Calu3 (cell line): ENCODE results near the gene CROCC2. TPM values are rescaled to one million over a fixed set of nuclear protein-coding genes. Genes with fewer than 3 reads are reported as not detected.

Source experiments
- BruUV-seq: library from RNA; stranded (reverse); fragments of 400-500 nt; replicated peaks from 2 replicates; lab custom pipeline; 2021; lab: Mats Ljungman, UMichigan
- CTCF ChIA-PET: fragments of 300-600 bp; sonication (Branson Sonifier 250); formaldehyde crosslinking; loops from one replicate; lab custom pipeline; 2022; ENCODE audit warnings: antibody characterized with exemption; lab: Charles Lee
- DNase-seq: peaks from one replicate; pipeline ENCODE4 v3.0.0; 2022
- H3K27ac Mint-ChIP-seq: one replicate; pipeline ENCODE4 v1.8.0; 2022; ENCODE audit warnings: mixed read lengths; ENCODE audit not compliant: unreplicated experiment
- H3K27me3 Mint-ChIP-seq: one replicate; pipeline ENCODE4 v1.8.0; 2022; ENCODE audit warnings: mixed read lengths; ENCODE audit not compliant: unreplicated experiment
- H3K36me3 Mint-ChIP-seq: one replicate; pipeline ENCODE4 v1.8.0; 2022; ENCODE audit warnings: mild to moderate bottlenecking, moderate library complexity, mixed read lengths; ENCODE audit not compliant: insufficient read depth, unreplicated experiment
- H3K4me1 Mint-ChIP-seq: one replicate; pipeline ENCODE4 v1.8.0; 2022; ENCODE audit warnings: mild to moderate bottlenecking, low read depth, mixed read lengths; ENCODE audit not compliant: unreplicated experiment
- H3K4me3 Mint-ChIP-seq: one replicate; pipeline ENCODE4 v1.8.0; 2022; ENCODE audit warnings: mild to moderate bottlenecking, low read depth, moderate library complexity, mixed read lengths; ENCODE audit not compliant: unreplicated experiment
- H3K9me3 Mint-ChIP-seq: one replicate; pipeline ENCODE4 v1.8.0; 2022; ENCODE audit warnings: low read depth, mixed read lengths; ENCODE audit not compliant: unreplicated experiment
- CTCF ChIP-seq: fragments of 200-600 bp; IDR thresholded peaks from one replicate; pipeline ENCODE4 v1.8.0; 2022; ENCODE audit warnings: antibody characterized with exemption; ENCODE audit not compliant: unreplicated experiment
- intact Hi-C: fragments of 100-400 bp; cut with micrococcal nuclease; formaldehyde crosslinking; loops from one replicate; pipeline ENCODE4 v1.10.0; 2022; ENCODE audit not compliant: unreplicated experiment
- total RNA-seq: library from RNA; stranded (reverse); gene quantifications from 2 replicates; pipeline ENCODE4 v1.2.3, GENCODE V29; 2022

Gene CROCC2
- total RNA-seq, 1 experiment from 2014 or later, result not detected

GRCh38 chr2:241035818-241036396 lies 129.8 kb downstream of the CROCC2 start:
- no peak for TF ChIP-seq CTCF
- no peak overlapping the region for H3K27ac Mint-ChIP-seq
- H3K9me3 Mint-ChIP-seq, result no peaks in the 10 kb centered on the region
- intact Hi-C loops, result no loop called here
- peak overlapping the region; percentile 63 for H3K4me3 Mint-ChIP-seq
- BruUV-seq, result no TSS peak
- no peaks in the 10 kb centered on the region for H3K4me1 Mint-ChIP-seq
- DNase-seq, result no peak
- CTCF ChIA-PET, result no interaction called here
- H3K27me3 Mint-ChIP-seq, result peaks cover 51% of the 10 kb centered on the region
- no peaks in the 10 kb centered on the region for H3K36me3 Mint-ChIP-seq

GRCh38 chr2:241036397-241036963 lies 130.3 kb downstream of the CROCC2 start:
- Mint-ChIP-seq H3K4me3 (peak overlapping the region; percentile 63), H3K27me3 (peaks cover 57% of the 10 kb centered on the region)
- peak; percentile 53 for DNase-seq

GRCh38 chr2:241036964-241037421 lies 130.9 kb downstream of the CROCC2 start:
- Mint-ChIP-seq H3K27me3 (peaks cover 62% of the 10 kb centered on the region), H3K27ac (no peak overlapping the region), H3K4me3 (peak overlapping the region; percentile 63), H3K4me1 (no peaks in the 10 kb centered on the region), H3K9me3 (no peaks in the 10 kb centered on the region), H3K36me3 (no peaks in the 10 kb centered on the region)
- DNase-seq, result no peak
- no TSS peak for BruUV-seq
- CTCF ChIA-PET, result no interaction called here
- TF ChIP-seq CTCF, result no peak
- intact Hi-C loops, result no loop called here

More at GRCh38 chr2:241036397-241036963, 130.3 kb downstream of the CROCC2 start:
- BruUV-seq, result no TSS peak
- no peak overlapping the region for H3K27ac Mint-ChIP-seq
- H3K9me3 Mint-ChIP-seq, result no peaks in the 10 kb centered on the region
- H3K4me1 Mint-ChIP-seq, result no peaks in the 10 kb centered on the region
- intact Hi-C loops, result no loop called here
- H3K36me3 Mint-ChIP-seq, result no peaks in the 10 kb centered on the region
- no peak for TF ChIP-seq CTCF
- CTCF ChIA-PET, result no interaction called here

- peak overlapping the region; percentile 63 for H3K4me3 Mint-ChIP-seq
- intact Hi-C loops, result no loop called here
- H3K36me3 Mint-ChIP-seq, result no peaks in the 10 kb centered on the region
- no peak overlapping the region for H3K27ac Mint-ChIP-seq
- no peak for DNase-seq
- H3K27me3 Mint-ChIP-seq, result peaks cover 67% of the 10 kb centered on the region
- H3K9me3 Mint-ChIP-seq, result no peaks in the 10 kb centered on the region
- no TSS peak for BruUV-seq
- no peaks in the 10 kb centered on the region for H3K4me1 Mint-ChIP-seq
- CTCF ChIA-PET, result no interaction called here
- TF ChIP-seq CTCF, result no peak
Observed at GRCh38 chr2:241037498-241037897, 131.4 kb downstream of the CROCC2 start.
